Large intestine (tissue), 3 donors: ENCODE data around the gene UBAC2. TPM values are rescaled to one million over a fixed set of nuclear protein-coding genes. Genes with fewer than 3 reads are reported as not detected.

Experiments
- DNase-seq, 2 donors: peaks; one replicate each; pipeline versions ENCODE4 v3.0.0 to v3.0.0-alpha.2; 2013
- H3K27ac ChIP-seq: one replicate; pipeline ENCODE4 v1.5.1; 2013; ENCODE audit warnings: low read length
- H3K27me3 ChIP-seq: 2 replicates; pipeline ENCODE4 v1.6.1; 2013; ENCODE audit warnings: low read length; ENCODE audit not compliant: control insufficient read depth, insufficient read depth
- H3K36me3 ChIP-seq: 2 replicates; pipeline ENCODE4 v1.6.1; 2013; ENCODE audit warnings: low read length; ENCODE audit not compliant: control insufficient read depth, insufficient read depth
- H3K4me1 ChIP-seq: one replicate; pipeline ENCODE4 v1.6.1; 2013; ENCODE audit warnings: low read length; ENCODE audit not compliant: control insufficient read depth, insufficient read depth
- H3K4me3 ChIP-seq: one replicate; pipeline ENCODE4 v1.5.1; 2013; ENCODE audit warnings: low read length
- H3K9me3 ChIP-seq: one replicate; pipeline ENCODE4 v1.6.1; 2013; ENCODE audit warnings: mild to moderate bottlenecking, low read depth, low read length, moderate library complexity; ENCODE audit not compliant: control insufficient read depth
- WGBS: methylation state at CpG from one replicate; pipeline ENCODE4 v1.1.5; 2013; ENCODE audit warnings: low lambda C conversion rate; ENCODE audit not compliant: insufficient coverage; 5-methylcytosine and 5-hydroxymethylcytosine counted together
- polyA plus RNA-seq: library from polyadenylated mRNA; unstranded; fragments of 120-200 nt; gene quantifications from one replicate; pipeline ENCODE4 v1.2.1, GENCODE V29; 2013

The UBAC2 gene
- polyA plus RNA-seq, 1 donor: 77.8 TPM

DNA sequence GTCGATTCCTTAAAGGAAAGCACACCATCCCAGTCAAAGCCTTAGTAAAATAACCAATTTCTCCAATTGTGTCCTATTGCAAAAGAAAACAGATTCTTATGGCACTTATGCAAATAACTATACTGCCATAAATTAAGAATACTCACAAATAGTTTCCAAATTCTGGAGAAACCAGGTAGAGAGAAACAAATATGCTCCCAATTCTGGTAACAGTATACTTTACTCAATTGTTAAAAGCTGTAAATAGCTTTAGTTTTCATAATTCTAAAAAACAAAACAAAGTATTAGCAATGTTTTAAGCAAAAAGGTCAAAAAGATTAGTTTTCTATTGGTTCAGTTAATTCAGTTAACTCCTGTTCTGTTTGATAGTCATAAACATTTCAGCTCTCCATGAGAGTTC lies 18.2 kb upstream of the UBAC2 start:
- no peak for DNase-seq

DNA sequence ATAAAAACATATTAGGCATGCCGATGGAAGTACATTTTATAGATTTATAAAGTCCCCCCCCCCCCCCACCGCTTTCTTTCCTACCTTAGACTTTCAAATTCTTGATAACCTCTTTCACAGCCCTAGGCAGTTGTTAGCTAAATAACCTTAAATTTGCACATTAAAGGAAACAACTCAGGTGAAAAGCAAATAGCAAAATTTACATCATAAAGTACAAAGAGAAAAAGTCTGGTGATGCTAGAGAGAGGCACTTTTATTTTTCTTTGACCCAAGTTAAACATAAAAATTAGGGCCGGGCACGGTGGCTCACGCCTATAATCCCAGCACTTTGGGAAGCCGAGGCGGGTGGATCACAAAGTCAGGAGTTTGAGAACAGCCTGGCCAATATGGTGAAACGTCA lies 15.0 kb upstream of the UBAC2 start:
- Histone ChIP-seq H3K36me3 (no peaks in the 10 kb centered on the region), H3K4me1 (no peaks in the 10 kb centered on the region), H3K27me3 (no peaks in the 10 kb centered on the region), H3K9me3 (no peaks in the 10 kb centered on the region), H3K27ac (no peak overlapping the region), H3K4me3 (no peak overlapping the region)
- DNase-seq: no peak
- WGBS: no CpG with 5 or more reads among the region's 8 CpGs

More for the DNA sequence above, 18.2 kb upstream of the UBAC2 start:
- Histone ChIP-seq H3K4me1 (no peaks in the 10 kb centered on the region), H3K4me3 (no peak overlapping the region), H3K27me3 (no peaks in the 10 kb centered on the region), H3K27ac (no peak overlapping the region), H3K36me3 (no peaks in the 10 kb centered on the region), H3K9me3 (no peaks in the 10 kb centered on the region)
- WGBS: no CpG with 5 or more reads among the region's 1 CpG

DNA sequence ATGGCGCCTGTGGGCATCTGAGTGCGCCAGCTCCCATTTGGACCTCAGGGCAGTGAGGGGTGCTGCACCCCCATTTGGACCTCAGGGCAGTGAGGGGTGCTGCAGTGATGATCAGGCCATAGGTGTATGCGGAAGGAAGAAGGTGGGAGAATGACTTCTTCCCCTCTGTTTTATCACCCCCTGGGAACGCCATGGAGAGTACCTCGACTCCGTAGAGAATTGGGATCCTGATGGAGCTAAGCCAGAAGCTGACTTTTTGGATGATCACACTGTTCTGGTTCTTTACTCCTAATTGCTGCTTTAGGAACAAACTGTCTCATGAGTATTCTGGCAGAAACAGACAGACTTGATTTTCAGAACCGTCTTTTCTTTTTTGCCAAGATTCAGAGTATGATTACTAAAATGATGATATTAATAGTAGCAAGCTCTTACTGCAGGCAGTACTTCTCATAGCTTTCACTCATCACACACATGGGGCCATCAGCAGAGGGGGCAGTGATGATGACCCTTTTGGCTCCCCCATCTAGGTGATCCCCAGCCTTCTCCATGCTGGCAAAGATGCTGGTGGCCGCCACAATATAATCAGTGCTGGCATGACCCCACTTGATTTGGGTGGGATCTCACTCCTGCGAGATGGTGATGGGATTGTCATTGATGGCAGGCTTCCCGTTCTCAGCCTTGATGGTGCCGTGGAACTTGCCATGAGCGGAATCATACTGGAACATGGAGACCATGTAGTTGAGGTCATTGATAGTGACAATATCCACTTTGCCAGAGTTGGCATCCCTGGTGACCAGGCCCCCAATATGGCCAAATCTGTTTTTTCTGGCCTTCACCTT lies 10.3 kb upstream of the UBAC2 start:
- Histone ChIP-seq H3K4me3 (no peak overlapping the region), H3K27ac (no peak overlapping the region), H3K9me3 (no peaks in the 10 kb centered on the region), H3K36me3 (no peaks in the 10 kb centered on the region), H3K4me1 (no peaks in the 10 kb centered on the region), H3K27me3 (no peaks in the 10 kb centered on the region)
- no CpG with 5 or more reads among the region's 12 CpGs for WGBS
- no peak for DNase-seq

DNA sequence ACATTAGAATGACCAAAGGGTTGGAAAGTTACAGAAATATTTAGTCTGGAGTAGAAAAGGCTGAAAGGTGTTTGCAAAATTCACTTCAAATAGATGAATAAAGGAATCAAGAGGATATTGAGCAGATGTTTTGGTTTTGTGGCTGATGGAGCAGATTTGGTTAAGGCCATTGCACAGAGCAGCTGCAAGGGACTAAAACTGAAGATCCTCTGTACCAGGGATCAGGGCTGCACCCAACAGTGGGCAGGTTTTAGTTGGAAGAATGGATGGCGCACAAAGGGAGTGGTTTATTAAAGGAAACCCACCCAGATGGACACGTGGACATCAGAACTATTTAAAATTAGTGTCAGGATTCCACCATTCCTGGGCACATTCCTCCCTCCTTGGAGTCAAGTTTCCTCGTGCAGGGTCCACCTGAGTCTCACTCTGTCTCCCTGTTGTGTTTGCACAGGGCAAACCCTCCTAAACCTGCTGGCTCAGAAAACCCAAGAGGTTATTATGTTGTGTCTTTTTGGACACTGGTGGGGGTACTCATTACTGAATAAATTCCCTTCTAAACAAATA lies 9.2 kb upstream of the UBAC2 start:
- H3K4me3 ChIP-seq: no peak overlapping the region
- H3K27me3 ChIP-seq: no peaks in the 10 kb centered on the region
- H3K9me3 ChIP-seq: no peaks in the 10 kb centered on the region
- no peaks in the 10 kb centered on the region for H3K4me1 ChIP-seq
- H3K27ac ChIP-seq: no peak overlapping the region
- WGBS: no CpG with 5 or more reads among the region's 3 CpGs
- no peaks in the 10 kb centered on the region for H3K36me3 ChIP-seq
- DNase-seq: no peak

DNA sequence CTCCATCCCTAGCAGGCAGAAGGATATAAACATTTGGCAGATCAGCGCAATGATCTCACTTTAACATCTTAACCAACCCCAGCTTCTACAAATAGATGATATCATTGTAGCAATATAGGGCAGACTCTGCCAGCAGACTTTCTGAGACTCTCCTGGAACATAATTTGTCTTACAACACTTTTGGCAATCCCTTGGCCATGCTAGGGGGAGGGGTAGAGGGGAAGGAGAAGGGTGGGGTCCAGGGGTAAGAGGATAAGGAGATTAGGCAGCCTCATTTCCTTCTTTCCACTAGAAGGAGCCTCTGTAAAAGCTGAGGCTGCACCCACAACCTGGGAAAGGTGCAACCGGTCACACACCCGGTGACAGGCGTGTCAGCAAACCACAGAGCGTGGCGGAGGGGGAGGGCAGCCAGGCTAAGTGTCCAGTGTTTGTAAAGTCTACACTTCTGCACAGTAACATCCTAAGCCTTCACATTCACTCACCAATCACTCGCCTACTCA lies 8.7 kb upstream of the UBAC2 start:
- no peaks in the 10 kb centered on the region for H3K27me3 ChIP-seq
- no peaks in the 10 kb centered on the region for H3K4me1 ChIP-seq
- no peaks in the 10 kb centered on the region for H3K36me3 ChIP-seq
- peak in 1 of 2 donors; percentile 34 for DNase-seq
- no peaks in the 10 kb centered on the region for H3K9me3 ChIP-seq
- no CpG with 5 or more reads among the region's 7 CpGs for WGBS
- no peak overlapping the region for H3K27ac ChIP-seq
- H3K4me3 ChIP-seq: no peak overlapping the region

DNA sequence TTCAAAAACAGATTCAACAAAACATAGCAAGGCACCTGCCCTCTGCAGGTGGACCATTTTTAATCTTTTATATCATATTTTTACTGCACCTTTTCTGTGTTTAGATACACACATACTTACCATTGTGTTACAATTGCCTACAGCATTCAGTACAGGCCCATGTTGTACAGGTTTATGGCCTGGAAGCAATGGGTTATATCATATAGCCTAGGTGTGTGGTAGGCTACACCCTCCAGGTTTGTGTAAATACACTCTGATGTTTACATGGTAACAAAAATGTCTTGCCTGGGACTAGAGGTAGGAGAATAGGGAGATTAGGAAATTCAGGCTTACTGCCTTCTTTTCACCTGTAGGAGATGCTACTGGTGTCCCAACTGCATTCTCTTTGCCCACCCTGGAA lies 8.2 kb upstream of the UBAC2 start:
- DNase-seq: no peak

DNA sequence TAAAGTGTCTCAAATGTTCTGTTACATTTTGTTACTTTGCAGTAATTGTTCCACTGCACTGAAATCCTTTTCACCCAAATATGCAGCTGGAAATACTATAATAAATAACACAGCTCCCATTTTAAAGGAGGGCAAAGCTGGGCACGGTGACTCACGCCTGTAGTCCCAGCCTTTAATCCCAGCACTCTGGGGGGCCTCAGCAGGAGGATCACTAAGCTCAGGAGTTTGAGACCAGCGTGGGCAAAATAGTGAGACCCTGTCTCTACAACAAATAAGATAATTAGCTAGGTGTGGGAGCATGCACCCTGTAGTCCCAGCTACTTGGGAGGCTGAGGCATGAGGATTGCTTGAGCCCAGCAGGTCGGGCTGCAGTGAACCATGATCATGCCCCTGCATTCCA lies 7.5 kb upstream of the UBAC2 start:
- DNase-seq: no peak
- WGBS: no CpG with 5 or more reads among the region's 4 CpGs

More for the DNA sequence above, 8.2 kb upstream of the UBAC2 start:
- Histone ChIP-seq H3K9me3 (no peaks in the 10 kb centered on the region), H3K4me3 (no peak overlapping the region), H3K27ac (no peak overlapping the region), H3K36me3 (no peaks in the 10 kb centered on the region), H3K4me1 (peaks cover 5% of the 10 kb centered on the region), H3K27me3 (no peaks in the 10 kb centered on the region)

DNA sequence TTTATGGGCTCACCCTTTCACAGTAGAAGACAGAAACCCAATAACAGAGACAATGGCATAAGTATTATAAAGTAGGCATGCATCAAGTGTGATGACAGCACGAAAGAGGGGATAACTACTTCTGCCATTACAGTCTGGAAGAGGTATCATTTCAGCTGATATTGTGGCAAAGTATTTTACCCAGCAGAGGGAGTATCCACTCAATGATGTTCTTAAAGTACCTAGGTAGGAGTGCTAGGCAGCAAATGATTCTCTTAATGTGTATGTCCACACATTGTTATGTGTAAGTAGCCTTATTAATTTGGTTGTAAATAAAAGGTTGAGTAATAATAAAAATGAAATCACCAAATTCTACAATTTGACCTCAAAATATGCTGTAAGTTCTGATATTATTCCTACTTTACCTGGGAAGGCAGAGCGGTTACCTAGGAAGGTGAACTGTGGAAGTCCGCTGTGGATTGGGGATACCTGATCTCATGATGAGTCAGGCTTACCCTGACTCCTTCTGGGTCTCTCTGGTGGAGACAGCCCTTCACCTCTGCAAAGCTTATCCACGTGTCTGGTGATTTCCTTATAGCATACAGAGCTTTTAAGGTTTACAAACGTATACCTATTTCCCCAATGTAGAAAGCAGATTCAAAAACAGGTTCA lies 4.1 kb upstream of the UBAC2 start:
- H3K27me3 ChIP-seq: no peaks in the 10 kb centered on the region
- H3K4me3 ChIP-seq: no peak overlapping the region
- no peaks in the 10 kb centered on the region for H3K36me3 ChIP-seq
- H3K9me3 ChIP-seq: no peaks in the 10 kb centered on the region
- 100% methylated on average over 1 of the region's 5 CpGs for WGBS
- no peak for DNase-seq
- no peak overlapping the region for H3K27ac ChIP-seq
- H3K4me1 ChIP-seq: peaks cover 19% of the 10 kb centered on the region

More for the DNA sequence above, 7.5 kb upstream of the UBAC2 start:
- Histone ChIP-seq H3K27ac (no peak overlapping the region), H3K27me3 (no peaks in the 10 kb centered on the region), H3K36me3 (no peaks in the 10 kb centered on the region), H3K4me1 (peaks cover 8% of the 10 kb centered on the region), H3K9me3 (no peaks in the 10 kb centered on the region), H3K4me3 (no peak overlapping the region)

DNA sequence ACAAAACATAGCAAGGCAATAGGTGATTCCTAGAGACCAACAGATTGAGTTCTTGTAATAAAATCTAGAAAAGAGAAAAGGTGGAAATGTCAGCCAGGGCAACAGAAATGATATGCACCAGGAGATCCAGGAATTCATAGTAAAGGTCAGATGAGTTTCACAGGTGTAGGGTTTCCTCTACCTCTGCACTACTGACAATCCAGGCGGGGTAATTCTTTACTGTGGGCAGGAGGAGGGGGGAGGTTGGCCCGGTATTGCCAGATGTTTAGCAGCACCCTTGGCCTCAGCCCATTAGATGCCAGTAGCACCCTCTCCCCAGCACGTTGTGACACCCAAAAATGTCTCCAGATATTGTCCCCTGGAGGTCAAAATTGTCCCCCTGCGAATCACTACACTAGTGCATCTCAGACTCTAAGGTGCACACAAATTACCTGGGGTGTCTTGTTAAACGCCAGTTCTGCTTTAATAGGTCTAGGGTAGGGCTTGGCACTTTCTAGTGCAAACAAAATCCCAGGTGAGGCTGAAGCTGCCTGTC lies 3.5 kb upstream of the UBAC2 start:
- Histone ChIP-seq H3K4me3 (no peak overlapping the region), H3K36me3 (no peaks in the 10 kb centered on the region), H3K27ac (no peak overlapping the region), H3K4me1 (peaks cover 19% of the 10 kb centered on the region), H3K9me3 (no peaks in the 10 kb centered on the region), H3K27me3 (no peaks in the 10 kb centered on the region)
- no CpG with 5 or more reads among the region's 5 CpGs for WGBS
- no peak for DNase-seq
